Measurements from ENCODE around the gene INTS7.
"Not testable (repeated sequence)": the region's sequence is repeated elsewhere in the genome, so short reads cannot be mapped to it uniquely, and the experiment has no call there.

The INTS7 gene

GRCh38 chr1:211928290-211928801 is 107.0 kb downstream of the INTS7 start:
- Mint-ChIP-seq H3K4me1 (peaks cover 9% of the 10 kb centered on the region), H3K27ac (no peak overlapping the region), H3K4me3 (no peak overlapping the region), H3K36me3 (no peaks in the 10 kb centered on the region), H3K9me3 (no peaks in the 10 kb centered on the region), H3K27me3 (peaks cover 37% of the 10 kb centered on the region)
- no peak for DNase-seq
- CTCF ChIA-PET, result interaction anchor here (2.2 kb wide), 1 partner anchor 230 kb away, joined by 6 read pairs; no protein-coding TSS in a partner anchor

- peaks cover 9% of the 10 kb centered on the region for H3K4me1 Mint-ChIP-seq
Measured at GRCh38 chr1:211925016-211925415, 110.3 kb downstream of the INTS7 start.

DNA sequence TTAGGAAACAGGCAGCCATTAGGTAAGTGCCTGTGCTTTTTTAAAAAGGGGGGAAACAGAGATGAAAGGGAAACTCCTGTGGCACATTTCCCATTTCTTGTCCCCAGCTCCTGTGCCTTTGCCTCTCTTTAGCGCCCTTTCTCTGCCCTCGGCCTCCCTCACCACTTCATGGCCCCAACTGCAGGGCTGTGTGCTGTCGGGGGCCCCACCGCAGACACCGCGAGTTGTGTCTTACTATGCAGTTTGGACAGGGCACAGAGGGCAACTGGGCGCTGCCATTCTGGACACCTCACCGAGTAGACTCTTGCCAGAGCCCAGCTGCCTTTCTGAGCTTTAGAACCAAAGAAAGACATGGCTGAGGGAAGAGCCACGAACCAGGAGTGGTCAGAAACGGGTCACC is 111.1 kb downstream of the INTS7 start:
- peaks cover 7% of the 10 kb centered on the region for H3K4me1 Mint-ChIP-seq
- peaks cover 48% of the 10 kb centered on the region for H3K27me3 Mint-ChIP-seq

More at GRCh38 chr1:211925016-211925415, 110.3 kb downstream of the INTS7 start:
- H3K9me3 Mint-ChIP-seq, result no peaks in the 10 kb centered on the region
- no peak overlapping the region for H3K27ac Mint-ChIP-seq
- no peak for DNase-seq
- CTCF ChIA-PET, result interaction anchor here (1.3 kb wide), 1 partner anchor 227 kb away, joined by 3 read pairs; no protein-coding TSS in a partner anchor
- no peak overlapping the region for H3K4me3 Mint-ChIP-seq
- peaks cover 50% of the 10 kb centered on the region for H3K27me3 Mint-ChIP-seq
- no peaks in the 10 kb centered on the region for H3K36me3 Mint-ChIP-seq

GRCh38 chr1:211923095-211923494 is 112.3 kb downstream of the INTS7 start:
- H3K27me3 Mint-ChIP-seq, result peaks cover 57% of the 10 kb centered on the region
- CTCF ChIA-PET, result no interaction called here
- no peaks in the 10 kb centered on the region for H3K9me3 Mint-ChIP-seq

More for the DNA sequence above, 111.1 kb downstream of the INTS7 start:
- Mint-ChIP-seq H3K4me3 (no peak overlapping the region), H3K9me3 (no peaks in the 10 kb centered on the region), H3K36me3 (no peaks in the 10 kb centered on the region), H3K27ac (no peak overlapping the region)
- DNase-seq, result no peak
- CTCF ChIA-PET, result no interaction called here

GRCh38 chr1:211921579-211922095 is 113.7 kb downstream of the INTS7 start:
- CTCF ChIA-PET, result no interaction called here
- no peak for DNase-seq
- H3K27ac Mint-ChIP-seq, result no peak overlapping the region
- peaks cover 64% of the 10 kb centered on the region for H3K27me3 Mint-ChIP-seq
- no peaks in the 10 kb centered on the region for H3K9me3 Mint-ChIP-seq
- no peak overlapping the region for H3K4me3 Mint-ChIP-seq
- no peaks in the 10 kb centered on the region for H3K36me3 Mint-ChIP-seq
- H3K4me1 Mint-ChIP-seq, result no peaks in the 10 kb centered on the region

More at GRCh38 chr1:211923095-211923494, 112.3 kb downstream of the INTS7 start:
- DNase-seq, result no peak
- no peaks in the 10 kb centered on the region for H3K36me3 Mint-ChIP-seq
- H3K4me1 Mint-ChIP-seq, result no peaks in the 10 kb centered on the region
- H3K27ac Mint-ChIP-seq, result no peak overlapping the region
- H3K4me3 Mint-ChIP-seq, result no peak overlapping the region

- H3K4me1 Mint-ChIP-seq, result no peaks in the 10 kb centered on the region
- no peaks in the 10 kb centered on the region for H3K9me3 Mint-ChIP-seq
- CTCF ChIA-PET, result no interaction called here
- peaks cover 65% of the 10 kb centered on the region for H3K27me3 Mint-ChIP-seq
- no peak overlapping the region for H3K4me3 Mint-ChIP-seq
- no peak for DNase-seq
- H3K36me3 Mint-ChIP-seq, result no peaks in the 10 kb centered on the region
- H3K27ac Mint-ChIP-seq, result no peak overlapping the region
Measured at GRCh38 chr1:211920602-211921226, 114.6 kb downstream of the INTS7 start.

- peaks cover 67% of the 10 kb centered on the region for H3K27me3 Mint-ChIP-seq
- no peak overlapping the region for H3K27ac Mint-ChIP-seq
- H3K4me1 Mint-ChIP-seq, result no peaks in the 10 kb centered on the region
- DNase-seq, result no peak
- no peak overlapping the region for H3K4me3 Mint-ChIP-seq
- H3K36me3 Mint-ChIP-seq, result no peaks in the 10 kb centered on the region
- no peaks in the 10 kb centered on the region for H3K9me3 Mint-ChIP-seq
- CTCF ChIA-PET, result no interaction called here
Measured at GRCh38 chr1:211920141-211920572, 115.2 kb downstream of the INTS7 start.

DNA sequence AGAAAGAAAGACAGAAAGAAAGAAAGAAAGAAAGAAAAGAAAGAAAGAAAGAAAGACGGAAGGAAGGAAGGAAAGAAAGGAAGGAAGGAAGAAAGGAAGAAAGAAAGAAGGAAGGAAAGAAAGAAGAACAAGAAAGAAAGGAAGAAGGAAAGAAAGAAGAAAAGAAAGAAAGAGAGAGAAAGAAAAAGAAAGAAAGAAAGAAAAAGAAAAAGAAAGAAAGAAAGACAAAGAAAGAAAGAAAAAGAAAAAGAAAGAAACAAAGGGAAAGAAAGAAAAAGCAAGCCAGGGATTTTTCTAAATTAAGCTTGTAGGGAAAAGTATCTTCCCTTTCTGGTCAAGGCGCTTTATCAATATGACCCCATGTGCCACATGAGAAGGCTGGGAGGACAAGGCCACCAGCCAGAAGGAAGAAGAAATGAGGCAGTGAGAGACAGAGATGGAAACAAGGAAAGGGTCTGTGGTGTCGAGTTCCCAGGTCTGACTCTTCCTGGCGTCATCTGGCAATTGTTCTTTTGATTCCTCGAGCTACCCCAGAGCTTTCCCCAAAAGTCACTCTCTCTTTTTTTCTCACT is 116.4 kb downstream of the INTS7 start:
- no peaks in the 10 kb centered on the region for H3K4me1 Mint-ChIP-seq
- H3K27me3 Mint-ChIP-seq, result peaks cover 60% of the 10 kb centered on the region
- H3K4me3 Mint-ChIP-seq, result no peak overlapping the region
- CTCF ChIA-PET, result no interaction called here
- no peak for DNase-seq
- H3K9me3 Mint-ChIP-seq, result no peaks in the 10 kb centered on the region
- H3K36me3 Mint-ChIP-seq, result no peaks in the 10 kb centered on the region
- H3K27ac Mint-ChIP-seq, result no peak overlapping the region

DNA sequence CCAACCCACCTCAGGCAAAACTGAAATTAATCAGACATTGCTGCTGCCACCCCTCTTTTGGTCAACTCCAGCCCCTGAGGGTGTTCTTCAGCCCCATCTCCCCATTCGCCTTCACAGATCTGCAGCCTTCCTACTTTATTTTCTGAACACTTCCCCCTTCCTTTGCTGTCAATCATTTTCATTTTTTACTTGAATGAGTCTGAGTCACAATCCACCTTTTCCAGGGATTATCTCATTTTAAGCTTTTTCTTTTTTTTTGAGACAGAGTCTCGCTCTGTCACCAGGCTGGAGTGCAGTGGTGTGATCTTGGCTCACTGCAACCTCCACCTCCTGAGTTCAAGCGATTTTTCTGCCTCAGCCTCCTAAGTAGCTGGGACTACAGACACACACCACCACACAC is 118.9 kb downstream of the INTS7 start:
- CTCF ChIA-PET, result interaction anchor here (0.6 kb wide), 1 partner anchor 523 kb away, joined by 3 read pairs; no protein-coding TSS in a partner anchor
- not testable (repeated sequence) for H3K36me3 Mint-ChIP-seq, H3K27ac Mint-ChIP-seq, H3K4me1 Mint-ChIP-seq, H3K9me3 Mint-ChIP-seq, H3K4me3 Mint-ChIP-seq, DNase-seq
- peaks cover 61% of the 10 kb centered on the region for H3K27me3 Mint-ChIP-seq

GRCh38 chr1:211915924-211916323 is 119.4 kb downstream of the INTS7 start:
- Mint-ChIP-seq H3K9me3 (no peaks in the 10 kb centered on the region), H3K4me1 (no peaks in the 10 kb centered on the region), H3K36me3 (no peaks in the 10 kb centered on the region), H3K4me3 (no peak overlapping the region), H3K27ac (no peak overlapping the region), H3K27me3 (peaks cover 63% of the 10 kb centered on the region)
- CTCF ChIA-PET, result interaction anchor here (0.6 kb wide), 1 partner anchor 524 kb away, joined by 3 read pairs; no protein-coding TSS in a partner anchor
- no peak for DNase-seq

DNA sequence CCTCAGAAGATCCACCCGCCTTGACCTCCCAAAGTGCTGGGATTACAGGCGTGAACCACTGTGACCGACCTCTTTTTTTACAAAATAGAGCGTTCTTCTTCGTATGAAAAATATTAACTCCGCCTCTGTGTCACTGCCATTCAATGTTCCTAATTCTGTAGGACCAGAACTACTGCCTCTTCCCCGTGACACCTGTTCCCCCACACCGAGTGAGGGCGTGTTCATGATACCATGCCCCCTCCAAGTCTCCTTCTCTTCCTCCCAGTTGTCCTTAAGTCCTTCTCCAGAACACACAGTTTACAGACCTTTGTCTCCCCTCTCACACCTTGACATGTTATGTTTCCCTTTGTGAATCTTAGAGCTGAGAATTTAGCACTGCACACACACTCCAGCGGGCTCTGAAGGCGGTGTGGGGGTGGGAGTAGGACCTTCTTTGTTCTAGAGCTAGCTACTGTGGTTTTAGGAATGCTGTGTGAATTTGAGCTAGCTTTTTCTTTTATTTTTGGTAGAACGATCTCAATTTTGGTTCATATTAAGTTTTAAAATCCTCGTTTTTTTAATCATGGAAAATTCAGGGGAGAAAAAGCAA is 122.4 kb downstream of the INTS7 start:
- CTCF ChIA-PET, result interaction anchor here (1.2 kb wide), 1 partner anchor 214 kb away, joined by 3 read pairs; no protein-coding TSS in a partner anchor
- Mint-ChIP-seq H3K36me3 (no peaks in the 10 kb centered on the region), H3K27me3 (peaks cover 59% of the 10 kb centered on the region), H3K4me3 (no peak overlapping the region), H3K27ac (no peak overlapping the region), H3K4me1 (no peaks in the 10 kb centered on the region), H3K9me3 (peaks cover 6% of the 10 kb centered on the region)
- DNase-seq, result no peak

GRCh38 chr1:211912038-211912437 is 123.3 kb downstream of the INTS7 start:
- CTCF ChIA-PET, result no interaction called here
- no peak for DNase-seq
- Mint-ChIP-seq H3K9me3 (peaks cover 6% of the 10 kb centered on the region), H3K27ac (no peak overlapping the region), H3K36me3 (no peaks in the 10 kb centered on the region), H3K4me3 (no peak overlapping the region), H3K27me3 (peaks cover 57% of the 10 kb centered on the region), H3K4me1 (no peaks in the 10 kb centered on the region)

GRCh38 chr1:211910913-211911485 is 124.4 kb downstream of the INTS7 start:
- peaks cover 6% of the 10 kb centered on the region for H3K9me3 Mint-ChIP-seq
- CTCF ChIA-PET, result no interaction called here
- H3K27ac Mint-ChIP-seq, result no peak overlapping the region
- no peak for DNase-seq
- H3K4me1 Mint-ChIP-seq, result no peaks in the 10 kb centered on the region
- H3K27me3 Mint-ChIP-seq, result peaks cover 51% of the 10 kb centered on the region
- no peak overlapping the region for H3K4me3 Mint-ChIP-seq
- no peaks in the 10 kb centered on the region for H3K36me3 Mint-ChIP-seq

DNA sequence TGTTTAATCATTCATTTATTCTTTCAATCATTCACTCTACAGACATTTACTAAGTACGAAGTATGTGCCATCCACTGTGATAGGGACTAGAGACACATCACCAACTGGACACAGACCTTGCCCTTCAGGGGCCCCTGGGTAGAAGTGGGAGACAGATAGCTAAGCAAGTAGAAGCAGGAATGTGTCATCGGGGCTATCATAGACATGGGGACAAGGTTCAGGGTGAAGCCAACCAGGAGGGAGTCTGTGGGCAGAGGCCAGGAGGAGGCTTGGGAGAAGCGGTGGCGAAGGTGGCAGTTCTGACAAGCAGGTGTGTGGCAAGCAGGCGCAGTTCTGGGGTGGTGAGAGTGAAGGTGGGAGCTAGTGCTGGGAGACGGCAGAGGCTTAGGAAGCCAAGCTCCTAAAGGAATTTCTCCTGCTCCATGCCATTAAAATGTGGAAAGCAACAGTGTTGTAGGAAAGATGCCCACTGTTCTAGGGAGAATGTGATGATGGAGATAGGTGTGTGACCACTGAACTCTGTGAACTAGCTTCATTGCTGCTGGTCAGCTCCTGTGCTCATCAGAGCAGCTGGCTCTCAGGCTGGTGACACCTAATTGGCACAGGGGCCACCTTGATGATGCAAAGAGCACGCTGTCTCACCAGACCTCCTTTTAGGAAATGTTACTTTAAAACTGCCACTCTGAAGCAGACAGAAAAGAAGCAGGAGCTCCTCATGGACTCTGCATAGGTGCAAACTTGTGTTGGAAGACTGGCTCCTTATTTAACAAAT is 125.1 kb downstream of the INTS7 start:
- CTCF ChIA-PET, result no interaction called here
- no peak for DNase-seq
- H3K4me3 Mint-ChIP-seq, result no peak overlapping the region
- H3K9me3 Mint-ChIP-seq, result peaks cover 6% of the 10 kb centered on the region
- H3K36me3 Mint-ChIP-seq, result no peaks in the 10 kb centered on the region
- H3K27ac Mint-ChIP-seq, result no peak overlapping the region
- H3K27me3 Mint-ChIP-seq, result peaks cover 46% of the 10 kb centered on the region
- no peaks in the 10 kb centered on the region for H3K4me1 Mint-ChIP-seq
